Ishikawa (cell line): Measurements from ENCODE around the gene DIPK1C.

Experiments
- CEBPB ChIP-seq: IDR thresholded peaks from 2 replicates; pipeline ENCODE4 v1.6.1; 2012
- CREB1 ChIP-seq: IDR thresholded peaks from 2 replicates; pipeline ENCODE4 v1.6.1; 2012; ENCODE audit warnings: low read depth
- EGR1 ChIP-seq: IDR thresholded peaks from 2 replicates; pipeline ENCODE4 v1.6.1; 2012
- EP300 ChIP-seq: IDR thresholded peaks from 2 replicates; pipeline ENCODE4 v1.6.1; 2012; ENCODE audit warnings: borderline replicate concordance
- FOXM1 ChIP-seq: IDR thresholded peaks from 2 replicates; pipeline ENCODE4 v1.6.1; 2012; ENCODE audit warnings: low read depth, borderline replicate concordance
- NFIC ChIP-seq: IDR thresholded peaks from 2 replicates; pipeline ENCODE4 v1.6.1; 2012
- RAD21 ChIP-seq: IDR thresholded peaks from 2 replicates; pipeline ENCODE4 v1.6.1; 2012; ENCODE audit warnings: low read depth
- TAF1 ChIP-seq: IDR thresholded peaks from 2 replicates; pipeline ENCODE4 v1.6.1; 2012; ENCODE audit warnings: low read depth, mild to moderate bottlenecking
- TCF12 ChIP-seq: IDR thresholded peaks from 2 replicates; pipeline ENCODE4 v1.6.1; 2012; ENCODE audit warnings: low read depth
- TEAD4 ChIP-seq: IDR thresholded peaks from 2 replicates; pipeline ENCODE4 v1.6.1; 2012
- YY1 ChIP-seq: IDR thresholded peaks from 2 replicates; pipeline ENCODE4 v1.6.1; 2012; ENCODE audit warnings: low read depth
- ZBTB7A ChIP-seq: IDR thresholded peaks from 2 replicates; pipeline ENCODE4 v1.6.1; 2012; ENCODE audit warnings: low read depth
- TF ChIP-seq, protein P1 (sequence below): IDR thresholded peaks from 2 replicates; pipeline ENCODE4 v1.6.1; 2012; ENCODE audit warnings: low read depth, mild to moderate bottlenecking
- TF ChIP-seq, protein P2 (sequence below): IDR thresholded peaks from 2 replicates; pipeline ENCODE4 v1.6.1; 2012
- TF ChIP-seq, protein P3 (sequence below): IDR thresholded peaks from 2 replicates; pipeline ENCODE4 v1.6.1; 2012

Gene DIPK1C

DNA sequence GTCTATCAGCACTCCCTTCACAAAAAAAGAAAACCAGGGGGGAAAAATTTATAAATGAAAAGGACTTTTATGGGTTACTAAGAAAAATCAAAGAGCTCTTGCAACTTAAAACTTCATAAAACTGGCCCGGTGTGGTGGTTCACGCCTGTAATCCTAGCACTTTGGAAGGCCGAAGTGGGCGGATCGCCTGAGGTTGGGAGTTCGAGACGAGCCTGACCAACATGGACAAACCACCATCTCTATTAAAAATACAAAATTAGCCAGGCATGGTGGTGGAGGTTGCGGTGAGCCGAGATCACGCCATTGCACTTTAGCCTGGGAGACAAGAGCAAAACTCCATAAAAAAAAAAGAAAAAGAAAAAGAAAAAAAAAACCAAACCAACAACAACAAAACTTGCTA, 1.7 kb downstream of the DIPK1C start:
- TF ChIP-seq TCF12, result no peak
- TF ChIP-seq, protein P1, sequence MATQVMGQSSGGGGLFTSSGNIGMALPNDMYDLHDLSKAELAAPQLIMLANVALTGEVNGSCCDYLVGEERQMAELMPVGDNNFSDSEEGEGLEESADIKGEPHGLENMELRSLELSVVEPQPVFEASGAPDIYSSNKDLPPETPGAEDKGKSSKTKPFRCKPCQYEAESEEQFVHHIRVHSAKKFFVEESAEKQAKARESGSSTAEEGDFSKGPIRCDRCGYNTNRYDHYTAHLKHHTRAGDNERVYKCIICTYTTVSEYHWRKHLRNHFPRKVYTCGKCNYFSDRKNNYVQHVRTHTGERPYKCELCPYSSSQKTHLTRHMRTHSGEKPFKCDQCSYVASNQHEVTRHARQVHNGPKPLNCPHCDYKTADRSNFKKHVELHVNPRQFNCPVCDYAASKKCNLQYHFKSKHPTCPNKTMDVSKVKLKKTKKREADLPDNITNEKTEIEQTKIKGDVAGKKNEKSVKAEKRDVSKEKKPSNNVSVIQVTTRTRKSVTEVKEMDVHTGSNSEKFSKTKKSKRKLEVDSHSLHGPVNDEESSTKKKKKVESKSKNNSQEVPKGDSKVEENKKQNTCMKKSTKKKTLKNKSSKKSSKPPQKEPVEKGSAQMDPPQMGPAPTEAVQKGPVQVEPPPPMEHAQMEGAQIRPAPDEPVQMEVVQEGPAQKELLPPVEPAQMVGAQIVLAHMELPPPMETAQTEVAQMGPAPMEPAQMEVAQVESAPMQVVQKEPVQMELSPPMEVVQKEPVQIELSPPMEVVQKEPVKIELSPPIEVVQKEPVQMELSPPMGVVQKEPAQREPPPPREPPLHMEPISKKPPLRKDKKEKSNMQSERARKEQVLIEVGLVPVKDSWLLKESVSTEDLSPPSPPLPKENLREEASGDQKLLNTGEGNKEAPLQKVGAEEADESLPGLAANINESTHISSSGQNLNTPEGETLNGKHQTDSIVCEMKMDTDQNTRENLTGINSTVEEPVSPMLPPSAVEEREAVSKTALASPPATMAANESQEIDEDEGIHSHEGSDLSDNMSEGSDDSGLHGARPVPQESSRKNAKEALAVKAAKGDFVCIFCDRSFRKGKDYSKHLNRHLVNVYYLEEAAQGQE, result no peak
- TF ChIP-seq, protein P2, sequence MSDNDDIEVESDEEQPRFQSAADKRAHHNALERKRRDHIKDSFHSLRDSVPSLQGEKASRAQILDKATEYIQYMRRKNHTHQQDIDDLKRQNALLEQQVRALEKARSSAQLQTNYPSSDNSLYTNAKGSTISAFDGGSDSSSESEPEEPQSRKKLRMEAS, result no peak
- TF ChIP-seq YY1, result no peak
- no peak for TF ChIP-seq EGR1
- TF ChIP-seq NFIC, result no peak
- no peak for TF ChIP-seq RAD21
- no peak for TF ChIP-seq TEAD4
- TF ChIP-seq EP300, result no peak
- TF ChIP-seq CEBPB, result no peak

DNA sequence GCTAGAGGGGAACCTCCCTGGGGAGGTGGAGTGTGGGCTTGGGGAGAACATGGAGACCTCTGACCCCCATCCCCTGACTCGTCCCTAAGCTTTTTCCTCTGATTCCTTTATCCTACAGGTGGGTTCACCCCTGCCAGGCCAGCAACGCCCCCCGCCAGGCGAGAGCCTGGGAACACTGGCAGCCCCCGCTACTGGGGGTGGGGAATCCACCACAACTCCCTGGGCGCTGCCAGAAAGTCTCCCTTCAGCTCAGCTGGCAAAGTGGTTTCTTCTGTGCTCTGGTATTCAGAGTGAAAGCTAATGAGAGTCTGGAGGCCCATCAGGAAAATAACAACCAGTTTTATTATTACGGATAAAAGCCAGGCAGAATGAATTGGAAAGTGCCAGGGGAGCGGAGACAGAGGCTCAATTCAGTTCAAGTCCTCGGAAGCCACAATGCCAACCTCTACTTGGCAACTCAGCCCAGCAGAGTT, 2.8 kb downstream of the DIPK1C start:
- TF ChIP-seq, protein P3, sequence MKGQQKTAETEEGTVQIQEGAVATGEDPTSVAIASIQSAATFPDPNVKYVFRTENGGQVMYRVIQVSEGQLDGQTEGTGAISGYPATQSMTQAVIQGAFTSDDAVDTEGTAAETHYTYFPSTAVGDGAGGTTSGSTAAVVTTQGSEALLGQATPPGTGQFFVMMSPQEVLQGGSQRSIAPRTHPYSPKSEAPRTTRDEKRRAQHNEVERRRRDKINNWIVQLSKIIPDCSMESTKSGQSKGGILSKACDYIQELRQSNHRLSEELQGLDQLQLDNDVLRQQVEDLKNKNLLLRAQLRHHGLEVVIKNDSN, result no peak
- TF ChIP-seq ZBTB7A (no peak), NFIC (no peak), YY1 (no peak), TCF12 (no peak), CEBPB (no peak), CREB1 (no peak)
- TF ChIP-seq, protein P1, result no peak
- TF ChIP-seq, protein P2, result no peak

DNA sequence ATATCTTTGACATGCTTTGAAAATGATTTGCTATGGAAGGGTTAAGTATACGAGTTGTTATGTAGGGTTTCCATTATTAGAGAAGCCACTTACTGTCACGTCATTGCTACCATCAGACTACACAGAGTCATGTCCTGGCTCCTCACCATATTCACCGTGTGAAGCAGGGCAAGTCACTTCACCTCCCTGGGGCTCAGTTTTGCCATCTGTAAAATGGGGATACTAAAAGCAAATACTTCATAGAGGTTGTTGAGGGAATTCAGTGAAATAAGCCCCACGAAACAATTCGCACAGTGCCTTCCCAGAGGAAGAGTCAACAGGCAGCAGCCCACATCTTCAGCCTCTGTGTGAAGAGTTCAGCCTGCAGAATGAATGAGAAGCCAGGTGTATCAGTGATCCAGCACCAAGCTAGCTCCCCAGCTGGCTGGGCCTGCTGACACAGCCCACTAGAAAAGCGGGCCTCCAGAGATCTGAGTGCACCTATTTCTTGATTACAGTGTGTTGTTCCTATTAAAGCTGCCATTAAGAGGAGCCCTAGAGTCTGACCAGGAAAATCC, 3.4 kb downstream of the DIPK1C start:
- TF ChIP-seq, protein P2, result no peak
- TF ChIP-seq, protein P1, result no peak
- TF ChIP-seq NFIC, result no peak
- no peak for TF ChIP-seq CREB1
- TF ChIP-seq EP300, result no peak
- TF ChIP-seq TAF1, result no peak
- no peak for TF ChIP-seq FOXM1
- TF ChIP-seq, protein P3, result no peak

DNA sequence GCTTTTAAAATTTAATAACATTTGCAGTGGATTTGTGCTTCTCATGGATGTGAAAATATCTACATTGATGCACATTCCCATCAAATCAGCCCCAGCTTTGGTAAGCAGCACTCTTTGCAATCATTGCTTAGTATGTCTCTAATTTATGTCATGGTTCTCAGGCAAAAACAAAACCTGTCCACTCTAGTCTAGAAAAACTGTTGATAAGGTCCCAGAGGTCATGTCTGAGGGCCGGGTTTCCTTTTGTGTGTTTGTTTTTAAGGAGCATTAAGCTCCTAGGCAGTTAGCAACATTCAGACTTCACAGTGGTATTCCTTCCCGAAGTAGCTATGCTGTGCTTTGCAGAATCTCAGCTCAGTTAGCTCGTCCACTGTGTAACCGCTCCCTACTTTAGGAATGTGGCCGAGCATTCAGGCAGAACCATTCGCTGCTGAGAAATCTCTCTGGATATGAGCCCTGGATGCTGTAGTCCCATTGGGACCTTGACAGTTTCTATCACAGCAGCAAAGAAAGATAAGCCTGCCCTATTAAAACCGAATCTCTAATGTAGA, 4.0 kb downstream of the DIPK1C start:
- TF ChIP-seq ZBTB7A, result no peak
- TF ChIP-seq NFIC, result no peak
- no peak for TF ChIP-seq CEBPB
- TF ChIP-seq TAF1, result no peak
- TF ChIP-seq, protein P3, result no peak
- TF ChIP-seq, protein P1, result no peak
- TF ChIP-seq EP300, result no peak
- no peak for TF ChIP-seq CREB1
